Vagina (tissue), 2 donors: Measurements from ENCODE around the gene GTPBP1. TPM values are rescaled to one million over a fixed set of nuclear protein-coding genes. Genes with fewer than 3 reads are reported as not detected.

Experiments
- DNase-seq, 2 donors: peaks; one replicate each; pipeline ENCODE4 v3.0.0-alpha.2; 2017; ENCODE audit errors: extremely low spot score in 2 of 2
- H3K27ac ChIP-seq: fragments of 200-600 bp; sonication (generic); one replicate; pipeline ENCODE4 v1.5.1; 2019
- H3K27me3 ChIP-seq: fragments of 200-600 bp; sonication (generic); one replicate; pipeline ENCODE4 v1.5.1; 2019
- H3K36me3 ChIP-seq, 2 donors: fragments of 200-600 bp; sonication (generic); one replicate each; pipeline ENCODE4 v1.5.1; 2017 to 2019
- H3K4me1 ChIP-seq: fragments of 200-600 bp; sonication (generic); one replicate; pipeline ENCODE4 v1.5.1; 2019
- H3K4me3 ChIP-seq, 2 donors: fragments of 200-600 bp; sonication (generic); 1 replicate in 1 of 2; 2 replicates in 1 of 2; pipeline ENCODE4 v1.5.1; 2016 to 2019
- H3K9me3 ChIP-seq: fragments of 200-600 bp; sonication (generic); one replicate; pipeline ENCODE4 v1.5.1; 2019
- CTCF ChIP-seq, 3 experiments: fragments of 450-650 bp in 2 of 3; fragments of 200-600 bp in 1 of 3; sonication (generic) in 1 of 3; IDR thresholded peaks; one replicate each; pipeline ENCODE4 v1.5.1; 2017 to 2019; ENCODE audit warnings: antibody characterized with exemption in 3 of 3, mild to moderate bottlenecking in 2 of 3, moderate library complexity in 2 of 3
- POLR2A ChIP-seq, 2 donors: fragments of 450-650 bp; IDR thresholded peaks; one replicate each; pipeline ENCODE4 v1.6.1; 2017; ENCODE audit warnings: antibody characterized with exemption in 2 of 2, mild to moderate bottlenecking in 2 of 2, moderate library complexity in 2 of 2
- POLR2AphosphoS5 ChIP-seq, 2 donors: sonication (generic); formaldehyde crosslinking; IDR thresholded peaks; one replicate each; pipeline ENCODE4 v1.9.0; 2017; ENCODE audit warnings: antibody characterized with exemption in 2 of 2, mild to moderate bottlenecking in 2 of 2, low read depth in 1 of 2; ENCODE audit not compliant: insufficient read depth in 1 of 2
- intact Hi-C: fragments of 100-400 bp; cut with DNase I; formaldehyde crosslinking; loops from one replicate; pipeline ENCODE4 v1.15.1; 2023
- total RNA-seq: library from RNA; depleted of rRNA; stranded (reverse); fragments of >200 nt; gene quantifications from one replicate; pipeline ENCODE4 v1.2.3, GENCODE V29; 2016

The GTPBP1 gene
- total RNA-seq, 1 donor from 2014 or later = 69.5 TPM

- H3K36me3 ChIP-seq = peaks cover 11 to 93% of the 10 kb centered on the region in 2 donors
- no peak overlapping the region for H3K27ac ChIP-seq
- no peaks in the 10 kb centered on the region for H3K9me3 ChIP-seq
- TF ChIP-seq POLR2A (IDR thresholded peaks at IDR 0.05) (no peak), POLR2AphosphoS5 (IDR thresholded peaks at IDR 0.05; ENCODE audit: insufficient read depth in 1 of 2, low read depth in 1 of 2) (no peak), CTCF (IDR thresholded peaks at IDR 0.05) (no peak)
- peaks cover 8% of the 10 kb centered on the region for H3K4me1 ChIP-seq
- H3K4me3 ChIP-seq = no peak overlapping the region
- intact Hi-C loops = no loop called here
- DNase-seq = no peak
- H3K27me3 ChIP-seq = no peaks in the 10 kb centered on the region
Measured at GRCh38 chr22:38744981-38745380, 39.2 kb downstream of the GTPBP1 start.

- intact Hi-C loops = no loop called here
- Histone ChIP-seq H3K9me3 (no peaks in the 10 kb centered on the region), H3K36me3 (peaks cover 16 to 93% of the 10 kb centered on the region in 2 donors), H3K4me1 (peaks cover 13% of the 10 kb centered on the region), H3K27me3 (no peaks in the 10 kb centered on the region), H3K4me3 (no peak overlapping the region), H3K27ac (no peak overlapping the region)
- DNase-seq = no peak
- TF ChIP-seq POLR2A (IDR thresholded peaks at IDR 0.05) = no peak
- TF ChIP-seq CTCF (IDR thresholded peaks at IDR 0.05) = no peak
- no peak for TF ChIP-seq POLR2AphosphoS5 (IDR thresholded peaks at IDR 0.05; ENCODE audit: insufficient read depth in 1 of 2, low read depth in 1 of 2)
Measured at GRCh38 chr22:38745676-38746460, 40.1 kb downstream of the GTPBP1 start.

GRCh38 chr22:38748487-38749136, 42.9 kb downstream of the GTPBP1 start:
- intact Hi-C loops = no loop called here
- no peak for DNase-seq
- Histone ChIP-seq H3K4me3 (no peak overlapping the region), H3K27me3 (no peaks in the 10 kb centered on the region), H3K9me3 (no peaks in the 10 kb centered on the region), H3K36me3 (peaks cover 12 to 84% of the 10 kb centered on the region in 2 donors), H3K27ac (no peak overlapping the region), H3K4me1 (peaks cover 40% of the 10 kb centered on the region)
- no peak for TF ChIP-seq POLR2A (IDR thresholded peaks at IDR 0.05)
- peak in 1 of 2 donors; percentile 9 for TF ChIP-seq POLR2AphosphoS5 (IDR thresholded peaks at IDR 0.05; ENCODE audit: insufficient read depth in 1 of 2, low read depth in 1 of 2)
- TF ChIP-seq CTCF (IDR thresholded peaks at IDR 0.05) = no peak

- H3K9me3 ChIP-seq = no peaks in the 10 kb centered on the region
- intact Hi-C loops = loop anchor here (5.0 kb wide), 1 partner anchor 43 kb away; the partner anchor contains the start of gene GTPBP1
- no peak for TF ChIP-seq POLR2A (IDR thresholded peaks at IDR 0.05)
- TF ChIP-seq POLR2AphosphoS5 (IDR thresholded peaks at IDR 0.05; ENCODE audit: insufficient read depth in 1 of 2, low read depth in 1 of 2) = no peak
- TF ChIP-seq CTCF (IDR thresholded peaks at IDR 0.05) = no peak
- peaks cover 5 to 70% of the 10 kb centered on the region in 2 donors for H3K36me3 ChIP-seq
- no peak overlapping the region for H3K27ac ChIP-seq
- peaks cover 53% of the 10 kb centered on the region for H3K4me1 ChIP-seq
- H3K27me3 ChIP-seq = no peaks in the 10 kb centered on the region
- DNase-seq = no peak
- no peak overlapping the region for H3K4me3 ChIP-seq
Measured at GRCh38 chr22:38750104-38750503, 44.4 kb downstream of the GTPBP1 start.
